ENCODE measurements around the gene FBXO41. TPM values are rescaled to one million over a fixed set of nuclear protein-coding genes. Genes with fewer than 3 reads are reported as not detected.
A peak's percentile ranks its signal among the peaks of the same experiment; 100 is the strongest.

The FBXO41 gene
- total and polyA plus RNA-seq, 3 experiments from 2014 or later = 2.4 to 25.6 (median 25.3) TPM

DNA sequence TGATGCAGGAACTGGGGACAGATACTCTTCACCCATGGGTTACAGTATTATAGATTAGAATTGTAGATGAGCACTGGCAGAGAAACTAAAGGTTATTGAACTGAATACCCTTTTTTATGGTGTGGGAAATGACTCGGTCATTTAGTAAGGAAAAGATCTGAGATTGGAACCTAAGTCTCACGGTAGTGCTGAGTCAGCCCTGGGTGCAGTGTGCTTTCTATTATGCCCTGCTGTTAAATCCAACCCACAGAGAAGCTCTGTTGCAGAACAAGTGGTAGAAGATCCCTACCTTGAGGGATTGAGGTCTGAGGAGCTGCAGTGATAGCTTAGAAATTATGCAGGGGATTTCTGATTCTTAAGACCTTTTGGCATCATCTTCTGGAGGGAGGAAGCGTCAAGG is 37.4 kb downstream of the FBXO41 start:
- peaks cover 0 to 12% (median 4%) of the 10 kb centered on the region in 3 donors for H3K4me1 Mint-ChIP-seq
- no peaks in the 10 kb centered on the region for H3K9me3 Mint-ChIP-seq
- no peak overlapping the region for H3K4me3 Mint-ChIP-seq
- Histone ChIP-seq H3K27ac (ENCODE audit: low read depth, low read length) (no peak overlapping the region), H3K36me3 (ENCODE audit: insufficient read depth, low read length) (peaks cover 76% of the 10 kb centered on the region), H3K4me3 (ENCODE audit: low read length) (no peak overlapping the region), H3K4me1 (ENCODE audit: insufficient read depth, low read length) (no peaks in the 10 kb centered on the region), H3K27me3 (ENCODE audit: insufficient read depth, low read length, poor library complexity, severe bottlenecking) (no peaks in the 10 kb centered on the region), H3K9me3 (ENCODE audit: low read length) (no peaks in the 10 kb centered on the region)
- ChIA-PET CTCF (no interaction called here), POLR2A (no interaction called here)
- no peak for DNase-seq
- H3K27me3 Mint-ChIP-seq = no peaks in the 10 kb centered on the region
- H3K27ac Mint-ChIP-seq = peak overlapping the region in 2 of 8 donors; percentile 9 to 68
- H3K36me3 Mint-ChIP-seq = peaks cover 4 to 95% (median 27%) of the 10 kb centered on the region in 3 donors

DNA sequence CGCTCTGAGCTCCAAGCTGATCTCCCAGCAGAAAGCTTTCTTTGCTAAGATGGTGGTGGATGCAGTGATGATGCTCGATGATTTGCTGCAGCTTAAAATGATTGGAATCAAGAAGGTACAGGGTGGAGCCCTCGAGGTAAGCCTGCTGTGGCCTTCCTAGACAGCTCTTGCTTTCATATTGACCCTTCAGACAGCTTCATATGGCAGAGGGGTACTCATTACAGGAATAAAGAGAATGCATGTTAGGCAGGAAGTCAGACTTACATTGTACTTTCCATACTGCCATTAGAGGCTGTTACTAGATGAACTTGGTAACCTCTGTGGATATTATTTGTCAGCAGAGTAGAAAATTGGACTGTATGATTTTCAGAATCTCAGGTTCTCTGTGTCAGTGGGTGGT is 39.7 kb downstream of the FBXO41 start:
- Mint-ChIP-seq H3K36me3 (peaks cover 3 to 93% (median 21%) of the 10 kb centered on the region in 3 donors), H3K27ac (peak overlapping the region in 2 of 8 donors; percentile 58 to 75), H3K4me1 (peaks cover 0 to 12% (median 6%) of the 10 kb centered on the region in 3 donors), H3K9me3 (no peaks in the 10 kb centered on the region), H3K27me3 (no peaks in the 10 kb centered on the region), H3K4me3 (no peak overlapping the region)
- Histone ChIP-seq H3K9me3 (ENCODE audit: low read length) (no peaks in the 10 kb centered on the region), H3K4me1 (ENCODE audit: insufficient read depth, low read length) (no peaks in the 10 kb centered on the region), H3K4me3 (ENCODE audit: low read length) (no peak overlapping the region), H3K36me3 (ENCODE audit: insufficient read depth, low read length) (peaks cover 76% of the 10 kb centered on the region), H3K27ac (ENCODE audit: low read depth, low read length) (no peak overlapping the region), H3K27me3 (ENCODE audit: insufficient read depth, low read length, poor library complexity, severe bottlenecking) (no peaks in the 10 kb centered on the region)
- ChIA-PET CTCF (interaction anchor here (1.1 to 1.2 kb wide), 2 partner anchors 13 to 32 kb away, joined by 3 to 4 read pairs; no protein-coding TSS in a partner anchor), POLR2A (no interaction called here)
- DNase-seq = no peak

DNA sequence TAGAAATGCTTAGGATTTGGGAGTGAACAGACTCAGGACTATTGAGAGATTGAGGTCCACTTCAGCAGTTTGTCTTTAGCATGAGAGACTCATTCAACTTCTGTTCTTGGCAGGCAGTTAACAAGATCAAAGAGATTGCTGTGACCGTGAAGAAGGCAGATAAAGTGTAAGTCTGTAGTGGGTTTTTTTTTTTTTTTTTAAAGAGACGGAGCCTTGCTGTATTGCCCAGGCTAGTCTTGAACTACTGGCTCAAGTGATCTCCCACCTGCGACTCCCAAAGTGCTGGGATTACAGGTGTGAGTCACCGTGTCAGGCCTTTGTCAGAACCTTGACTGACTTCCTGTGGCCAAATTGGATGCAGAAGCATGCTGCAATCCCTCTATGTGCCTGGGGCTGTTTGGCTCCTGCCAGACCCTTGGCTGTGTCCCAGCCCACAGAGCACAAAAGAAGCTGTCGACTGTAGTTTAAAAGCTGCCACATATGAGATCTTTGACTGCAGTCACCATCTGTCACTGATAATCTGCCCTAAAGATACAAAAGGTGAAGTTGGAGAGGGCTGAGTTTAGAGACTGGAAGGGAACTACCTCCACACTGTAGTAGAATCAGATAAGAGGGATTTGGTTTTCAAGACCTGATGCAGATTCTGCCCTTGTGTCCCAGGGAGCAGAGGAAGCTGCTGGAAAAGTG is 40.3 kb downstream of the FBXO41 start:
- peaks cover 0 to 93% (median 21%) of the 10 kb centered on the region in 3 donors for H3K36me3 Mint-ChIP-seq

DNA sequence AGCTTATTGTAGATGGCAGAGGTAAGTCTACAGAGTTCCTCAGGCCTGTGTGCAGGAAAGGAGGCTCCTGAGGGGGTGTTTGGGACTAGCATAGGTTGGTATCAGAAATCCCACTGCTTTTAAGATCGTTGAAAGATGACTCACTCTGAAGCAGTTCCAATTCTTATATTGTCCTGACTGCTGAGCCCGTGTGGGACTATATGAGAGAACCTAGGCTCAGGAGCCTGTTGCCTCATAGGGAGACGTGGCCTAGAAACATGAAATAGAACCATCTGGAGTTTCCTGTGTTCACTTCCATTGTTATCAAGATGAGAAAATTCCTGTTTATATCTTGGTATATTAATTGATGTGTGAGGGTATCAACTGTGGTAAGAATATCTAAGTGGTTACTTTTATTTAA is 44.5 kb downstream of the FBXO41 start:
- Mint-ChIP-seq H3K27me3 (no peaks in the 10 kb centered on the region), H3K9me3 (no peaks in the 10 kb centered on the region), H3K4me1 (peaks cover 33 to 50% (median 49%) of the 10 kb centered on the region in 3 donors), H3K4me3 (no peak overlapping the region), H3K36me3 (peaks cover 0 to 66% (median 8%) of the 10 kb centered on the region in 3 donors), H3K27ac (peak overlapping the region in 5 of 8 donors; percentile 14 to 77 (median 61))
- no peaks in the 10 kb centered on the region for H3K9me3 ChIP-seq (ENCODE audit: low read length)
- ChIA-PET CTCF (interaction anchor here (1.1 kb wide), 1 partner anchor 62 kb away, joined by 3 read pairs; no protein-coding TSS in a partner anchor), POLR2A (no interaction called here)
- peaks cover 23% of the 10 kb centered on the region for H3K4me1 ChIP-seq (ENCODE audit: insufficient read depth, low read length)
- no peak for DNase-seq
- H3K4me3 ChIP-seq (ENCODE audit: low read length) = no peak overlapping the region
- H3K27me3 ChIP-seq (ENCODE audit: insufficient read depth, low read length, poor library complexity, severe bottlenecking) = no peaks in the 10 kb centered on the region
- no peak overlapping the region for H3K27ac ChIP-seq (ENCODE audit: low read depth, low read length)
- peaks cover 38% of the 10 kb centered on the region for H3K36me3 ChIP-seq (ENCODE audit: insufficient read depth, low read length)

More for the DNA sequence above, 40.3 kb downstream of the FBXO41 start:
- no peak overlapping the region for H3K4me3 Mint-ChIP-seq
- no peak overlapping the region for H3K27ac ChIP-seq (ENCODE audit: low read depth, low read length)
- H3K4me1 ChIP-seq (ENCODE audit: insufficient read depth, low read length) = peaks cover 4% of the 10 kb centered on the region
- POLR2A ChIA-PET = no interaction called here
- H3K4me3 ChIP-seq (ENCODE audit: low read length) = no peak overlapping the region
- CTCF ChIA-PET = interaction anchor here (1.1 to 1.2 kb wide), 2 partner anchors 14 to 32 kb away, joined by 3 to 4 read pairs; no protein-coding TSS in a partner anchor
- H3K27me3 ChIP-seq (ENCODE audit: insufficient read depth, low read length, poor library complexity, severe bottlenecking) = no peaks in the 10 kb centered on the region
- H3K27ac Mint-ChIP-seq = peak overlapping the region in 1 of 8 donors; percentile 75
- DNase-seq = no peak
- H3K9me3 Mint-ChIP-seq = no peaks in the 10 kb centered on the region
- no peaks in the 10 kb centered on the region for H3K27me3 Mint-ChIP-seq
- peaks cover 3 to 17% (median 12%) of the 10 kb centered on the region in 3 donors for H3K4me1 Mint-ChIP-seq
- H3K36me3 ChIP-seq (ENCODE audit: insufficient read depth, low read length) = peaks cover 76% of the 10 kb centered on the region
- no peaks in the 10 kb centered on the region for H3K9me3 ChIP-seq (ENCODE audit: low read length)

DNA sequence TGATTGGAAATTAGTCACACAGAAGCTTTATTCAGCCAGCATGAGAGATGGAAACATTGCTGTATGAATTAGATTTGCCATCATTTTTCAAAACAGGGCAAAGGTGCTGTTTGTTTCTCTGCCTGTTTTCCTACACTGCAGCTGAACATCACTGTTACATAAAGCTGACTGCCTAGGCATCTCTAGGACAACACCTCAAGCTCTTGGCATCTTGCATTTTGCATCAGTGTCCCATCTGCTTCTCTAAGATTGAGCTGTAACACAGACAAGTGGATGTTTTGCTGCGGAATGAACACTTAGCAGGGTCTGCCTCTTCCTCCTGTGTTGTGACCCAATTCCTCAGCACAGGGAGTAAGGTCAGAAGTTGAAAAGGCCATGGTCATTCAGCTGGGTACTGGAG is 45.3 kb downstream of the FBXO41 start:
- Histone ChIP-seq H3K36me3 (ENCODE audit: insufficient read depth, low read length) (peaks cover 30% of the 10 kb centered on the region), H3K27me3 (ENCODE audit: insufficient read depth, low read length, poor library complexity, severe bottlenecking) (no peaks in the 10 kb centered on the region), H3K4me3 (ENCODE audit: low read length) (no peak overlapping the region), H3K4me1 (ENCODE audit: insufficient read depth, low read length) (peaks cover 25% of the 10 kb centered on the region), H3K9me3 (ENCODE audit: low read length) (no peaks in the 10 kb centered on the region), H3K27ac (ENCODE audit: low read depth, low read length) (no peak overlapping the region)
- peaks cover 0 to 63% (median 6%) of the 10 kb centered on the region in 3 donors for H3K36me3 Mint-ChIP-seq
- no peak overlapping the region for H3K4me3 Mint-ChIP-seq
- H3K27me3 Mint-ChIP-seq = no peaks in the 10 kb centered on the region
- no peak for DNase-seq
- ChIA-PET POLR2A (no interaction called here), CTCF (interaction anchor here (1.1 to 8.1 kb wide), 2 partner anchors 52 to 61 kb away, joined by 3 to 54 read pairs; partner anchors contain the start of gene EGR4)
- H3K27ac Mint-ChIP-seq = peak overlapping the region in 6 of 8 donors; percentile 23 to 76 (median 64)
- no peaks in the 10 kb centered on the region for H3K9me3 Mint-ChIP-seq
- H3K4me1 Mint-ChIP-seq = peaks cover 35 to 52% (median 51%) of the 10 kb centered on the region in 3 donors

DNA sequence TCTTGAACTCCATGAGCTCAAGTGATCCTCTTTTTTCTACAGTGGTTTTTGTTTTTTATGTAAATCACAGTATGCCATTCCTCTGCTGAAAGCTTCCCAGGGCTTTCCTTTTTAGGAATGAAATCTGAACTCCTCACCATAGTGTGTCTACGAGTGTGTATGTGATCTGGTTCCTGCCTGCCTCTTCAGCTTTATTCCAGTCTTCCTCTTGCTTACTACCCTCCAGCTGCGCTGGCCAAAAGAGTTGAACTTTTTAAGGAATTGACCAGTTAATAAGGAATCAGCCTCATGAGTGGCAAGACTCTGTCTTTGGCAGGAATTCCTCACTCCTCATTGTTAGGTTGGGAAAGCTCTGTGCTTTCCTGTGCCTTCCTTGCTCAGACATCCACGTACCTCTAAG is 46.1 kb downstream of the FBXO41 start:
- H3K36me3 ChIP-seq (ENCODE audit: insufficient read depth, low read length) = peaks cover 25% of the 10 kb centered on the region
- H3K27me3 Mint-ChIP-seq = no peaks in the 10 kb centered on the region
- DNase-seq = no peak
- no peaks in the 10 kb centered on the region for H3K9me3 Mint-ChIP-seq
- no peaks in the 10 kb centered on the region for H3K9me3 ChIP-seq (ENCODE audit: low read length)
- H3K4me1 Mint-ChIP-seq = peaks cover 35 to 52% (median 51%) of the 10 kb centered on the region in 3 donors
- H3K4me3 Mint-ChIP-seq = no peak overlapping the region
- peaks cover 25% of the 10 kb centered on the region for H3K4me1 ChIP-seq (ENCODE audit: insufficient read depth, low read length)
- no peak overlapping the region for H3K4me3 ChIP-seq (ENCODE audit: low read length)
- H3K27ac Mint-ChIP-seq = peak overlapping the region in 5 of 8 donors; percentile 23 to 67 (median 32)
- CTCF ChIA-PET = interaction anchor here (7.2 to 8.1 kb wide), 2 partner anchors 26 to 53 kb away, joined by 47 to 54 read pairs; partner anchors contain the start of gene EGR4
- POLR2A ChIA-PET = interaction anchor here (0.6 kb wide), 1 partner anchor 56 kb away, joined by 3 read pairs; no protein-coding TSS in a partner anchor
- H3K27me3 ChIP-seq (ENCODE audit: insufficient read depth, low read length, poor library complexity, severe bottlenecking) = no peaks in the 10 kb centered on the region
- peaks cover 0 to 63% (median 6%) of the 10 kb centered on the region in 3 donors for H3K36me3 Mint-ChIP-seq
- no peak overlapping the region for H3K27ac ChIP-seq (ENCODE audit: low read depth, low read length)

DNA sequence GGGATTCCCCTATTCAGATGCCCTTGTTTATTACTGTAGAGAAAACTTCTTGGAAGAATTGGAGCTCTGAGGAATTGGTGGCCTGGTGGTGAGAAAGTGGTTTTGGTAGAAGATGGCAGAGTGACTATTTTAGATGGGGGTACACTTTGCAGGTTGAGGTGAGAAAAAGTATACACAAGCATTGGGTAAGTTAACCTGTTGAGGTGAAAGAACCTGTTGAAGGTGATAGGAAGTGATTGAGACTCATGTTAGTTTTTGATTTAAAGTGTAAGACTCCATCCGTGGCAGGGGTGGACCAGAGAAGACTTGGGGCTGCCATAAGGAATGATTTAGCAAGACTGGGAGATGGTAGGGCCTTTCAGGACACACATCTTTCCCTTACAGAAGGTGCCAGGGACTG is 47.1 kb downstream of the FBXO41 start:
- H3K4me1 ChIP-seq (ENCODE audit: insufficient read depth, low read length) = peaks cover 31% of the 10 kb centered on the region
- H3K4me3 Mint-ChIP-seq = peak overlapping the region in 2 of 7 donors; percentile 0 to 96
- H3K27ac ChIP-seq (ENCODE audit: low read depth, low read length) = no peak overlapping the region
- ChIA-PET POLR2A (no interaction called here), CTCF (interaction anchor here (2.0 to 8.1 kb wide), 3 partner anchors 22 to 54 kb away, joined by 5 to 54 read pairs (median 47); partner anchors contain the start of gene EGR4)
- peaks cover 0 to 58% (median 2%) of the 10 kb centered on the region in 3 donors for H3K36me3 Mint-ChIP-seq
- no peaks in the 10 kb centered on the region for H3K9me3 Mint-ChIP-seq
- peaks cover 16% of the 10 kb centered on the region for H3K36me3 ChIP-seq (ENCODE audit: insufficient read depth, low read length)
- peak overlapping the region in 7 of 8 donors; percentile 12 to 93 (median 42) for H3K27ac Mint-ChIP-seq
- no peaks in the 10 kb centered on the region for H3K27me3 ChIP-seq (ENCODE audit: insufficient read depth, low read length, poor library complexity, severe bottlenecking)
- no peak overlapping the region for H3K4me3 ChIP-seq (ENCODE audit: low read length)
- H3K27me3 Mint-ChIP-seq = no peaks in the 10 kb centered on the region
- no peak for DNase-seq
- no peaks in the 10 kb centered on the region for H3K9me3 ChIP-seq (ENCODE audit: low read length)
- H3K4me1 Mint-ChIP-seq = peaks cover 41 to 57% (median 53%) of the 10 kb centered on the region in 3 donors
